DOHH2 (cell line): ENCODE data around the gene MRTFB.

ENCODE experiments used
- CTCF ChIP-seq: fragments of 200-600 bp; sonication (generic); IDR thresholded peaks from one replicate; pipeline ENCODE4 v1.5.1; 2014; ENCODE audit warnings: antibody characterized with exemption, mild to moderate bottlenecking, low read depth, low read length; ENCODE audit not compliant: poor library complexity, severe bottlenecking
- EZH2phosphoT487 ChIP-seq: fragments of 200-600 bp; sonication (generic); IDR thresholded peaks from 2 replicates; pipeline ENCODE4 v1.6.1; 2017; ENCODE audit warnings: borderline replicate concordance, mild to moderate bottlenecking, antibody characterized with exemption, low read length, moderate library complexity, mixed read lengths

- no peak for TF ChIP-seq CTCF
- TF ChIP-seq EZH2phosphoT487, result no peak
Observed at GRCh38 chr16:14125708-14126107, 54.6 kb downstream of the MRTFB start.
